ENCODE measurements around the gene SMIM41. TPM values are rescaled to one million over a fixed set of nuclear protein-coding genes. Genes with fewer than 3 reads are reported as not detected.

The SMIM41 gene
- total RNA-seq, 1 donor from 2014 or later: 0.26 TPM

DNA sequence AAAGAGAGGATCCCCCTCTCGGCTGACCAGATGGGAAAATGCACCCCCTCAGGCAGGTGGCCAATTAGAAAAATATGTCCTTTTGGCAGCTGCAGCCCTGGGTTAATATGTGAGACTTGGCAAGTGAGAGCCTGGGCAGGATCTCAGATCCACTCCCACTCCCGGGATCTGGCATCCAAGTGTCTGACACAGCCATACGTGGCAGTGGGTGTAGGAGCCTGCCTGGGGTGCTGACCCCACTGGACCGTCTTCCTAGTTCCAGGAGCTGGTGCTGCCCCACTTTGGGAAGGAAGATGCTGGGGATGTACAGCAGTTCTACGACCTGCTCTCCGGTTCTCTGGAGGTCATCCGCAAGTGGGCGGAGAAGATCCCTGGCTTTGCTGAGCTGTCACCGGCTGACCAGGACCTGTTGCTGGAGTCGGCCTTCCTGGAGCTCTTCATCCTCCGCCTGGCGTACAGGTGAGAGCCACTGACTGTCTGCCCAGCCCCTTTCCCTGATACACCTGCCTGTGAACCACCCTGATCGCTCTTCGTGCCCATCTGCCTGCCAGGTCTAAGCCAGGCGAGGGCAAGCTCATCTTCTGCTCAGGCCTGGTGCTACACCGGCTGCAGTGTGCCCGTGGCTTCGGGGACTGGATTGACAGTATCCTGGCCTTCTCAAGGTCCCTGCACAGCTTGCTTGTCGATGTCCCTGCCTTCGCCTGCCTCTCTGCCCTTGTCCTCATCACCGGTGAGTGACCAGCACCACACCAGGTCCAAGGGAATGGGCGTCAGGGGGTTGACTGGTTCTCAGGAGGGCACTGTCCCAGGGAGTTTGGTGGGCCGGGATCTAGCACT is 22.5 kb upstream of the SMIM41 start:
- H3K36me3 ChIP-seq (ENCODE audit: control insufficient read depth, insufficient read depth, low read length): no peaks in the 10 kb centered on the region
- TF ChIP-seq, protein P1, sequence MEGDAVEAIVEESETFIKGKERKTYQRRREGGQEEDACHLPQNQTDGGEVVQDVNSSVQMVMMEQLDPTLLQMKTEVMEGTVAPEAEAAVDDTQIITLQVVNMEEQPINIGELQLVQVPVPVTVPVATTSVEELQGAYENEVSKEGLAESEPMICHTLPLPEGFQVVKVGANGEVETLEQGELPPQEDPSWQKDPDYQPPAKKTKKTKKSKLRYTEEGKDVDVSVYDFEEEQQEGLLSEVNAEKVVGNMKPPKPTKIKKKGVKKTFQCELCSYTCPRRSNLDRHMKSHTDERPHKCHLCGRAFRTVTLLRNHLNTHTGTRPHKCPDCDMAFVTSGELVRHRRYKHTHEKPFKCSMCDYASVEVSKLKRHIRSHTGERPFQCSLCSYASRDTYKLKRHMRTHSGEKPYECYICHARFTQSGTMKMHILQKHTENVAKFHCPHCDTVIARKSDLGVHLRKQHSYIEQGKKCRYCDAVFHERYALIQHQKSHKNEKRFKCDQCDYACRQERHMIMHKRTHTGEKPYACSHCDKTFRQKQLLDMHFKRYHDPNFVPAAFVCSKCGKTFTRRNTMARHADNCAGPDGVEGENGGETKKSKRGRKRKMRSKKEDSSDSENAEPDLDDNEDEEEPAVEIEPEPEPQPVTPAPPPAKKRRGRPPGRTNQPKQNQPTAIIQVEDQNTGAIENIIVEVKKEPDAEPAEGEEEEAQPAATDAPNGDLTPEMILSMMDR (IDR thresholded peaks at IDR 0.05; ENCODE audit: insufficient read depth, low read length, severe bottlenecking): no peak
- DNase-seq (ENCODE audit: low read depth): no peak
- no peak overlapping the region for H3K4me3 ChIP-seq (ENCODE audit: low read depth, low read length)
- no peaks in the 10 kb centered on the region for H3K27me3 ChIP-seq (ENCODE audit: control insufficient read depth, insufficient read depth, low read length)
- FAIRE-seq: peak; percentile 43

DNA sequence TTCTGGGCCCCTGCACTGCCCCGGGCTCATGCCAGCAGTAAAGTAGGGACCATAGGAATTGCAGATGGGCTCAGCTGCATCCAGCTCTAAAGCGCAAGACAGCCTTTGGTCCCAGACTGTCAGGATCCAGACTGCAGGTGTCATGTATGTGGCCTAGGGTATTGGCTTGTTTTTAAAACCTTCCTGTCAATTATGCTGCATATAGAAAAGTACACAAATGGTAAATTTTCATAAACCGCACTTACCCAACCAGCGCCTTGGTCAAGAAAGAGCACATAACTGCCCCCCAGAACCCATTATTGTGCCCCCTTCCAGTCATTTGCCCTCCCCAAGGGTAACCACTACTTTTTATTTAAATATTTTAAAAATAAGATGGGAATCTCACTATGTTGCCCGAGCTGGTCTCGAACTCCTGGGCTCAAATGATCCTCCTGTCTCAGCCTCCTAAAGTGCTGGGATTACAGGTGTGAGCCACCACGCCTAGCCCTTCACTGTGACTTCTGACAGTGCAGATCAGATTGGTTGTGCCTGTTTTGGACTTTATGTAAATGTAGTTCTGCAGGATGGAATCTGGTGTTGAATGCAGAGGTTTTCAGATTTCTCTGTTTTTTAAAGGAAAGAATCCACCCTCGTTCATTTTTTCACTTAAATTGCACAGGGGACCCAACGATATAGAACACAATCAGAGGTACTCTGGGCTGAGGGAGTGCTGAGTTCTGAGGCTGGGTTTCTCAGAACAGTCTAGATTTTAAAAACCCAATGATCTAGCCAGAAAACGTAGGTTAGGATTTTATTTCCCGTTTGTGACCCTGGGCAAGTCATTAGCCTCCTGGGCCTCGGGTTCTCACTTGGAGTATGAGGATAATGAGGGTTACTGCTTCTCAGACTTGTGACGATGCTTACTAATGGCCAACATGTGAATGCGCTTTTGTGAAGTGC is 21.6 kb upstream of the SMIM41 start:
- no peak overlapping the region for H3K4me3 ChIP-seq (ENCODE audit: low read depth, low read length)
- no peak for DNase-seq (ENCODE audit: low read depth)
- no peaks in the 10 kb centered on the region for H3K27me3 ChIP-seq (ENCODE audit: control insufficient read depth, insufficient read depth, low read length)
- TF ChIP-seq, protein P1 (IDR thresholded peaks at IDR 0.05; ENCODE audit: insufficient read depth, low read length, severe bottlenecking): no peak
- FAIRE-seq: peak; percentile 36
- H3K36me3 ChIP-seq (ENCODE audit: control insufficient read depth, insufficient read depth, low read length): no peaks in the 10 kb centered on the region

DNA sequence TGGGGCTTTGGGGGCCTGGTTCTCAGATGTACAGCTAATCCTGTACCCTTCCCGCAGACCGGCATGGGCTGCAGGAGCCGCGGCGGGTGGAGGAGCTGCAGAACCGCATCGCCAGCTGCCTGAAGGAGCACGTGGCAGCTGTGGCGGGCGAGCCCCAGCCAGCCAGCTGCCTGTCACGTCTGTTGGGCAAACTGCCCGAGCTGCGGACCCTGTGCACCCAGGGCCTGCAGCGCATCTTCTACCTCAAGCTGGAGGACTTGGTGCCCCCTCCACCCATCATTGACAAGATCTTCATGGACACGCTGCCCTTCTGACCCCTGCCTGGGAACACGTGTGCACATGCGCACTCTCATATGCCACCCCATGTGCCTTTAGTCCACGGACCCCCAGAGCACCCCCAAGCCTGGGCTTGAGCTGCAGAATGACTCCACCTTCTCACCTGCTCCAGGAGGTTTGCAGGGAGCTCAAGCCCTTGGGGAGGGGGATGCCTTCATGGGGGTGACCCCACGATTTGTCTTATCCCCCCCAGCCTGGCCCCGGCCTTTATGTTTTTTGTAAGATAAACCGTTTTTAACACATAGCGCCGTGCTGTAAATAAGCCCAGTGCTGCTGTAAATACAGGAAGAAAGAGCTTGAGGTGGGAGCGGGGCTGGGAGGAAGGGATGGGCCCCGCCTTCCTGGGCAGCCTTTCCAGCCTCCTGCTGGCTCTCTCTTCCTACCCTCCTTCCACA is 20.7 kb upstream of the SMIM41 start:
- Histone ChIP-seq H3K27me3 (ENCODE audit: control insufficient read depth, insufficient read depth, low read length) (no peaks in the 10 kb centered on the region), H3K4me3 (ENCODE audit: low read depth, low read length) (no peak overlapping the region), H3K36me3 (ENCODE audit: control insufficient read depth, insufficient read depth, low read length) (no peaks in the 10 kb centered on the region)
- DNase-seq (ENCODE audit: low read depth): no peak
- FAIRE-seq: no peak
- TF ChIP-seq, protein P1 (IDR thresholded peaks at IDR 0.05; ENCODE audit: insufficient read depth, low read length, severe bottlenecking): no peak

DNA sequence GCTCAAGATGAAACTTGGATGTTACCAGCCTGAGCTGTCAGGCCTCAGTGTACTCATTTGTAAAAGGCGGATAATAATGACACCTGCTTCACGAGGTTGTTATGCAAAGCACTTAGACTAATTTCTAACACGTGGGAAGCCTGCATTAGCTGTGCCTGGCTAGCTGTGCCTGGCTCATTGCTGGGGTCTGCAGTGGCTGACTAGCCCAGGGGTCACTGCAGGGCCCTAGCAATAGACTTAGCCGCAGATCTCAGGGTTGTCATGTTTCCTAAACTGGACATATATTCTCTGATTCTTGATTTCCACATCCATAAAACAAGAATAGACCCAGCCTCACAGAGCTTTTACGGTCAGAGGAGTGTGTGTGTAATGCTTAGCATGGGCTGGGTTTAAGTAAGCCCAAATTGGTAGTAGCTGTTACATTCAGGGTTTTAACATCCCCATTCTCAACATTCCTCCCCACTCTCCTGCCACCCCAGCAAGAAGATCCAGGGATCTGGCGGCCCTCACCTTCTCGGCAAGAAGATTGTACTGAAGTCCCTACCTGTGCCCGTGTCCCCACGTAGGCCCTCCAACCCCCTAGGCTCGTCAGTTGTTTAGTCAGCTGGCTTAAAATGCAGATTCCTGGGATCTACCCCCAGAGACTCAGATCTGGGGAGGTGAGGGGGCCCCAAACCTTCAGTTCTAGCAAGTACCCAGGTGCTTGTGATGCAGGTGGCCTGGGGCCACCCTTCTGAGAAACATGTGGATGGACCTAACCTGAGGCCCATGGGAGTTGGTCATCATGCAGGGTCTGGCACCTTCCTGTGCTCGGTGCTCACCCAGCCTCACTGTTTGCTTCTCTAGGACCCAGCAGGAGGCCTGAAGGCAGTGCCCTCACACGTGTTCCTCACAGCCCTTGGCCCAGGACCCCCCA is 19.7 kb upstream of the SMIM41 start:
- DNase-seq (ENCODE audit: low read depth) (peak; percentile 21), FAIRE-seq (no peak)
- TF ChIP-seq, protein P1 (IDR thresholded peaks at IDR 0.05; ENCODE audit: insufficient read depth, low read length, severe bottlenecking): no peak
- Histone ChIP-seq H3K4me3 (ENCODE audit: low read depth, low read length) (no peak overlapping the region), H3K27me3 (ENCODE audit: control insufficient read depth, insufficient read depth, low read length) (no peaks in the 10 kb centered on the region), H3K36me3 (ENCODE audit: control insufficient read depth, insufficient read depth, low read length) (no peaks in the 10 kb centered on the region)
